SK-N-MC (cell line): ENCODE data around the gene TTLL3.

Source experiments
- EZH2 ChIP-seq: fragments of 200-600 bp; sonication (generic); IDR thresholded peaks from one replicate; pipeline ENCODE4 v1.6.1; 2017; ENCODE audit warnings: antibody characterized with exemption
- FOXP2 ChIP-seq: optimal IDR thresholded peaks from 2 replicates; pipeline ENCODE3; 2011; ENCODE audit warnings: mild to moderate bottlenecking, moderate library complexity; ENCODE audit not compliant: insufficient read depth; ENCODE audit errors: extremely low read length, control extremely low read depth
- POLR2AphosphoS5 ChIP-seq: IDR thresholded peaks from 2 replicates; pipeline ENCODE4 v1.6.1; 2012; ENCODE audit warnings: mild to moderate bottlenecking, low read depth, low read length, borderline replicate concordance

DNA sequence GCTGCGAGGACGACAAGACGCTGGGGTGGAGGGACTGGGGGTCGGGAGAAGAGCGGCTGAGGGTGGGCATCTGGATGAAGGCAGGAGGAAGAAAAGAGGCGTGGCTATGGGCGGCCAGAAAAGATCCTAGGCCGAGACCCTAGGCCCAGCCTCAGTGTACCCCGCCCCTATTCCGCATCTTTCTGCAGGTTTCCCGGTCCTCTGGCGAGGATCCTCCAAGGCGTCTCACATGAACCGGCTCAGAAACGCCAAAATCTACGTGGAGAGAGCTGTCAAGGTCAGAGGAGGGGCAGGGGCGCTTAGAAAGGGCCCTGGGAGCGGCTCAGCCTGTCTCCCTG lies 340 bp downstream of the TTLL3 start:
- TF ChIP-seq POLR2AphosphoS5 = no peak
- TF ChIP-seq EZH2 = no peak
- TF ChIP-seq FOXP2 = no peak
